Liver (tissue), 9 donors: ENCODE data around the gene IFT52. TPM values are rescaled to one million over a fixed set of nuclear protein-coding genes. Genes with fewer than 3 reads are reported as not detected.

Experiments used
- DNase-seq: peaks from one replicate; pipeline ENCODE4 v3.0.0-alpha.2; 2017; ENCODE audit warnings: low spot score
- H3K27ac ChIP-seq, 2 donors: one replicate each; pipeline ENCODE4 v1.7.0; 2013; ENCODE audit warnings: inconsistent platforms in 2 of 2, low read length in 2 of 2, control low read depth in 1 of 2, low read depth in 1 of 2, mild to moderate bottlenecking in 1 of 2
- H3K27me3 ChIP-seq, 4 donors: one replicate each; pipeline versions ENCODE4 v1.6.1 to v1.7.0; 2013; ENCODE audit warnings: low read length in 3 of 4, inconsistent platforms in 1 of 4, mild to moderate bottlenecking in 1 of 4, moderate library complexity in 1 of 4; ENCODE audit not compliant: control insufficient read depth in 4 of 4, insufficient read depth in 4 of 4
- H3K36me3 ChIP-seq, 4 donors: one replicate each; pipeline versions ENCODE4 v1.6.1 to v1.7.0; 2013; ENCODE audit warnings: low read length in 3 of 4, mild to moderate bottlenecking in 3 of 4, low read depth in 1 of 4, moderate library complexity in 1 of 4; ENCODE audit not compliant: control insufficient read depth in 4 of 4, insufficient read depth in 3 of 4
- H3K4me1 ChIP-seq, 4 donors: one replicate each; pipeline versions ENCODE4 v1.6.1 to v1.7.0; 2013; ENCODE audit warnings: low read length in 3 of 4, mild to moderate bottlenecking in 3 of 4, moderate library complexity in 1 of 4; ENCODE audit not compliant: control insufficient read depth in 4 of 4, insufficient read depth in 4 of 4
- H3K4me3 ChIP-seq, 3 donors: one replicate each; pipeline versions ENCODE4 v1.6.1 to v1.7.0; 2013; ENCODE audit warnings: low read length in 3 of 3, control low read depth in 1 of 3, low read depth in 1 of 3, mild to moderate bottlenecking in 1 of 3
- H3K9ac ChIP-seq, 2 donors: one replicate each; pipeline ENCODE4 v1.7.0; 2013; ENCODE audit warnings: low read length in 2 of 2, mild to moderate bottlenecking in 2 of 2, moderate library complexity in 2 of 2, control low read depth in 1 of 2, low read depth in 1 of 2
- H3K9me3 ChIP-seq, 4 donors: one replicate each; pipeline versions ENCODE4 v1.6.1 to v1.7.0; 2013; ENCODE audit warnings: low read length in 3 of 4; ENCODE audit not compliant: control insufficient read depth in 4 of 4
- CTCF ChIP-seq: fragments of 150-350 bp; IDR thresholded peaks from 2 replicates; pipeline ENCODE4 v1.5.1; 2017; ENCODE audit warnings: improper control_type of control experiment, low read depth, low read length; ENCODE audit not compliant: missing input control
- EGR1 ChIP-seq, 2 donors: IDR thresholded peaks; 2 replicates each; pipeline ENCODE4 v1.6.1; 2016 to 2018; ENCODE audit warnings: antibody characterized with exemption in 2 of 2, low read depth in 2 of 2
- GABPA ChIP-seq, 2 donors: IDR thresholded peaks in 1 of 2; conservative IDR thresholded peaks in 1 of 2; 2 replicates each; pipeline ENCODE4 v1.6.1; 2016; ENCODE audit warnings: antibody characterized with exemption in 2 of 2, mild to moderate bottlenecking in 1 of 2, moderate library complexity in 1 of 2
- HNF4A ChIP-seq, 2 donors: conservative IDR thresholded peaks; 2 replicates each; pipeline ENCODE4 v1.6.1; 2016; ENCODE audit warnings: antibody characterized with exemption in 2 of 2, mild to moderate bottlenecking in 2 of 2
- HNF4G ChIP-seq: IDR thresholded peaks from 2 replicates; pipeline ENCODE4 v1.6.1; 2016; ENCODE audit warnings: antibody characterized with exemption
- JUND ChIP-seq, 2 donors: IDR thresholded peaks; 2 replicates each; pipeline ENCODE4 v1.6.1; 2016; ENCODE audit warnings: antibody characterized with exemption in 2 of 2
- NR2F2 ChIP-seq: IDR thresholded peaks from 2 replicates; pipeline ENCODE4 v1.6.1; 2016; ENCODE audit warnings: antibody characterized with exemption
- RAD21 ChIP-seq, 2 donors: IDR thresholded peaks; 2 replicates each; pipeline ENCODE4 v1.6.1; 2016; ENCODE audit warnings: antibody characterized with exemption in 2 of 2, mild to moderate bottlenecking in 2 of 2
- RXRA ChIP-seq, 2 donors: IDR thresholded peaks; 2 replicates each; pipeline ENCODE4 v1.6.1; 2017 to 2018; ENCODE audit warnings: antibody characterized with exemption in 2 of 2, mild to moderate bottlenecking in 1 of 2
- SP1 ChIP-seq: IDR thresholded peaks from 2 replicates; pipeline ENCODE4 v1.6.1; 2018; ENCODE audit warnings: antibody characterized with exemption, mild to moderate bottlenecking
- TAF1 ChIP-seq: conservative IDR thresholded peaks from 2 replicates; pipeline ENCODE4 v1.6.1; 2016; ENCODE audit warnings: antibody characterized with exemption, mild to moderate bottlenecking
- YY1 ChIP-seq: IDR thresholded peaks from 2 replicates; pipeline ENCODE4 v1.6.1; 2016; ENCODE audit warnings: antibody characterized with exemption, mild to moderate bottlenecking
- WGBS: extraction: QIAGEN DNeasy Blood & Tissue Kit; methylation state at CpG from one replicate; pipeline ENCODE4 v1.1.7; 2013; 5-methylcytosine and 5-hydroxymethylcytosine counted together
- polyA plus RNA-seq, 2 donors: library from polyadenylated mRNA; stranded (reverse) in 1 of 2; unstranded in 1 of 2; fragments of 200-250 nt in 1 of 2; fragments of >200 nt in 1 of 2; fragmentation: Nextera tagmentation in 1 of 2; extraction: Ambion mirVana in 1 of 2; gene quantifications; one replicate each; pipeline versions ENCODE4 v1.2.1 to v1.2.3, GENCODE V29; 2013 to 2015
- total RNA-seq, 2 donors: library from RNA; depleted of rRNA; stranded (reverse); fragments of >200 nt; gene quantifications; one replicate each; pipeline ENCODE4 v1.2.3, GENCODE V29; 2014
- TF ChIP-seq, protein P1 (sequence below): IDR thresholded peaks from 2 replicates; pipeline ENCODE4 v1.6.1; 2016; ENCODE audit warnings: antibody characterized with exemption
- TF ChIP-seq, protein P2 (sequence below): IDR thresholded peaks from 2 replicates; pipeline ENCODE4 v1.6.1; 2016; ENCODE audit warnings: antibody characterized with exemption
- donor health status: healthy.
- donor health status: healthy.
- donor health status: healthy.
- donor health status: healthy.
- donor health status: healthy.

Gene IFT52
- total and polyA plus RNA-seq, 4 donors: 3.3 to 24.3 (median 4.8) TPM

DNA sequence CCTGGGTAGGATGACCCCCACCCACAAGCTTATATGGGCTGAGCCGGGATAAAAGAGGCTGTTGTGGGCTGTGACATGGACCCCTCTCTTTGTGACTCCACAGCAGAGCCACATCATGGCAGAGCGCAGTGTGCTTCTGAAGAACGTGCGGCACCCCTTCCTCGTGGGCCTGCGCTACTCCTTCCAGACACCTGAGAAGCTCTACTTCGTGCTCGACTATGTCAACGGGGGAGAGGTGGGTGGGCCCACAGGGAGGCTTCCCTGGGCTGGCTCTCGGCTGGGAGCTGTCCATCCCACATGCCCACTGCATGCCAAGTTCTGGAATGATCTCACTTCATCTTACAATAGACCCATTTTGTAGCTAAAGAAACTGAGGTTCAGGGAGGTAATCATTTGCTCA lies 21.5 kb upstream of the IFT52 start:
- H3K27me3 ChIP-seq: no peaks in the 10 kb centered on the region
- no peak for TF ChIP-seq GABPA (IDR thresholded peaks at IDR 0.05 in 1 of 2, conservative IDR thresholded peaks at IDR 0.05 in 1 of 2)
- no peak for TF ChIP-seq CTCF
- no peak for TF ChIP-seq RXRA (IDR thresholded peaks at IDR 0.05)
- no peak for TF ChIP-seq HNF4A (conservative IDR thresholded peaks at IDR 0.05)
- TF ChIP-seq HNF4G: no peak
- TF ChIP-seq SP1: no peak
- TF ChIP-seq, protein P1, sequence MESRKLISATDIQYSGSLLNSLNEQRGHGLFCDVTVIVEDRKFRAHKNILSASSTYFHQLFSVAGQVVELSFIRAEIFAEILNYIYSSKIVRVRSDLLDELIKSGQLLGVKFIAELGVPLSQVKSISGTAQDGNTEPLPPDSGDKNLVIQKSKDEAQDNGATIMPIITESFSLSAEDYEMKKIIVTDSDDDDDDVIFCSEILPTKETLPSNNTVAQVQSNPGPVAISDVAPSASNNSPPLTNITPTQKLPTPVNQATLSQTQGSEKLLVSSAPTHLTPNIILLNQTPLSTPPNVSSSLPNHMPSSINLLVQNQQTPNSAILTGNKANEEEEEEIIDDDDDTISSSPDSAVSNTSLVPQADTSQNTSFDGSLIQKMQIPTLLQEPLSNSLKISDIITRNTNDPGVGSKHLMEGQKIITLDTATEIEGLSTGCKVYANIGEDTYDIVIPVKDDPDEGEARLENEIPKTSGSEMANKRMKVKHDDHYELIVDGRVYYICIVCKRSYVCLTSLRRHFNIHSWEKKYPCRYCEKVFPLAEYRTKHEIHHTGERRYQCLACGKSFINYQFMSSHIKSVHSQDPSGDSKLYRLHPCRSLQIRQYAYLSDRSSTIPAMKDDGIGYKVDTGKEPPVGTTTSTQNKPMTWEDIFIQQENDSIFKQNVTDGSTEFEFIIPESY: no peak
- no peak for TF ChIP-seq TAF1
- no peak for TF ChIP-seq RAD21 (IDR thresholded peaks at IDR 0.05)
- TF ChIP-seq NR2F2: no peak
- TF ChIP-seq YY1: no peak
- TF ChIP-seq, protein P2, sequence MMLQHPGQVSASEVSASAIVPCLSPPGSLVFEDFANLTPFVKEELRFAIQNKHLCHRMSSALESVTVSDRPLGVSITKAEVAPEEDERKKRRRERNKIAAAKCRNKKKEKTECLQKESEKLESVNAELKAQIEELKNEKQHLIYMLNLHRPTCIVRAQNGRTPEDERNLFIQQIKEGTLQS: no peak
- peaks cover 16 to 73% (median 51%) of the 10 kb centered on the region in 4 donors for H3K36me3 ChIP-seq
- no peaks in the 10 kb centered on the region for H3K9me3 ChIP-seq
- H3K4me1 ChIP-seq: peaks cover 0 to 2% (median under 1%) of the 10 kb centered on the region in 4 donors
- no peak for DNase-seq
- 91% methylated on average over 10 of the region's 10 CpGs for WGBS
- H3K27ac ChIP-seq: no peak overlapping the region
- no peak overlapping the region for H3K9ac ChIP-seq
- no peak overlapping the region for H3K4me3 ChIP-seq

DNA sequence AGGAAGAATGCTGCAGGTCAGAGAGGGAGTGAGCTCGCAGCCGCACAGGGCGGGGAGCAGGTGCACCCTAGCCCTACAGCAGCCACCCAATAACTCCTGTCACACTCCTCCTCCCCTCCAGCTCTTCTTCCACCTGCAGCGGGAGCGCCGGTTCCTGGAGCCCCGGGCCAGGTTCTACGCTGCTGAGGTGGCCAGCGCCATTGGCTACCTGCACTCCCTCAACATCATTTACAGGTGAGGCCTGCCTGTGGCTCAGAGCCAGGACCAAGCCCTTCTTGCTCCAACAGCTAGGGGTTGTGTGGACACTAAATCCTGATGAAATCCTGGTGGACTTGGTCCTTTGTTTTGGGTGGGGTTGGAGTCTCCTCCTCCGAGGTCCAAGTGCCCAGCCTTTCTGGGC lies 20.2 kb upstream of the IFT52 start:
- no peak overlapping the region for H3K9ac ChIP-seq
- TF ChIP-seq CTCF (no peak), JUND (IDR thresholded peaks at IDR 0.05) (no peak), RXRA (IDR thresholded peaks at IDR 0.05) (peak in 1 of 2 donors; percentile 6), EGR1 (IDR thresholded peaks at IDR 0.05; ENCODE audit: low read depth in 2 of 2) (no peak), HNF4A (conservative IDR thresholded peaks at IDR 0.05) (peak; percentile 36 to 37), TAF1 (no peak)
- H3K27ac ChIP-seq: no peak overlapping the region
- WGBS: 76% methylated on average over 10 of the region's 10 CpGs
- DNase-seq: no peak
- no peaks in the 10 kb centered on the region for H3K9me3 ChIP-seq
- H3K36me3 ChIP-seq: peaks cover 10 to 79% (median 54%) of the 10 kb centered on the region in 4 donors
- H3K4me1 ChIP-seq: peaks cover 0 to 2% (median 0%) of the 10 kb centered on the region in 4 donors
- no peak overlapping the region for H3K4me3 ChIP-seq
- no peaks in the 10 kb centered on the region for H3K27me3 ChIP-seq
